ENCODE data around the gene UNC93B1.
"Not testable (repeated sequence)": the region's sequence is repeated elsewhere in the genome, so short reads cannot be mapped to it uniquely, and the experiment has no call there.

Gene UNC93B1

DNA sequence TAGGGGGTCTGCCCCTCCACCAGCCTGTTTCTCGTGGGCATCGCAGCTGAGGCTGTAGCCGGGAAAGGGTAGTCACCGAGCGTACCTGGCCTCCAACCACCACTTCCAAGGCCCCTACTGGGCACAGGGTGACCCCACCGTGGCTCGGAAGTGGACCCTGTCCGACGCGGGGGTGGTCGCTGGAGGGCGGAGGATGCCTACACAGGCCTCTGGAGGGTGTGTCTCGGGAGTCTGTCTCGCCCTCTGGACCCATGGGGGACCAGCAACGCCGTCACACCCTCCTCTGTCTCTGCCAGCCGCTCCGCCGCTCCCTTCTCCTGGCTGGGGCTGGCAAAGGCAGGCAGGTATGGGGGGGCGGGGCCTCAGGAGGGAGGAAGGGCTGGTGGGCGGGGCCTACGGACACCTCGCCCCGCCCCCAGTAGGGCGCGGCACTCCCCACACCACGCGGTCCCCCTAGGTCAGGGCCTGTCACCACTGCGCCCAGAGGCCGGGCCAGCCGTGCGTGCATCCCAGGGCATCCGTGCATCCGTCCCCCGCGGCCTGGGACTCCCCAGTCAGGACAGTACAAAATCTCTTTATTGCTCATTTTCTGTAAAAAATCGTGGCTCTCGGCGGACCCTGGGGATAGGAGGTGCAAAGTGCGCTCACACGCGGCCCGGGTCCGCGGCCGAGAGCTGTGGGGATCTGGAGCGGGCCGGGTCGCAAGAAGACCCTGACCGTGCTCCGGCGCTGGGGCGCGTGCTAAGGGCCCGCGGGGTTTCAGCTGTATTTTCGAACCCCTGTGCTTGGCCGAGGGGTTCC lies 13.2 kb downstream of the UNC93B1 start:
- not testable (repeated sequence) for DNase-seq

DNA sequence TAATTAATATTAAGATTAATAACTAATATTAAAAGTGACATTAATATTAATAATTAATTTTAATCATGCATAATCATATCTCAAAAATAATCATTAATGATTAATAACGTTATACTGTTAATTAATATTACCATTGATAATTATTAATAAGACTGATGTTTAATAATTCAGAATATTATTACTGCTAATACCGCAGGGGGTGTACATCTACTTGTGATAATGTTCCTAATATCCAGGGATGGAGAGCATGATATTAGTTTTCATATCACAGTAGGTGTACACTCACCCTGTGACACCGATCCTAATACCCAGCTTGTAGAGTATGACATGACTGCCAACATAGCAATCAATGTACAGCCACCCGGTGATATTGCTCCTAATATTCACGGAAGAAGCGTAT lies 18.6 kb downstream of the UNC93B1 start:
- DNase-seq: not testable (repeated sequence)

DNA sequence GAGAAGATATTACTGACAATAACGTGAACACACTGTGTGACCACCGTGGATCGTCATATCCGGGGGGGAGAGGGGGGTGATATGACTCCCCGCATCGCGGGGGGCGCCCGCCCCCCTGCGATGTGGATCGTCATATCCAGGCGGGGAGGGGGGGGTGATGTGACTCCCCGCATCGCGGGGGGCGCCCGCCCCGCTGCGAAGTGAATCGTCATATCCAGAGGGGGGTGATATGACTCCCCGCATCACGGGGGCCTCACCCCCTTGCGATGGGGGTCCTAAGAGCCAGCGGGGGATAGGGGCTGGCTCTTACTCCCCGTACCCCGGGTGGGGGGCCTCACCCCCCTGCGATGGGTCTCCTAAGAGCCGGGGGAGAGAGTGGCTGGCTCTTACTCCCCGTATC lies 19.9 kb downstream of the UNC93B1 start:
- no peak for DNase-seq

DNA sequence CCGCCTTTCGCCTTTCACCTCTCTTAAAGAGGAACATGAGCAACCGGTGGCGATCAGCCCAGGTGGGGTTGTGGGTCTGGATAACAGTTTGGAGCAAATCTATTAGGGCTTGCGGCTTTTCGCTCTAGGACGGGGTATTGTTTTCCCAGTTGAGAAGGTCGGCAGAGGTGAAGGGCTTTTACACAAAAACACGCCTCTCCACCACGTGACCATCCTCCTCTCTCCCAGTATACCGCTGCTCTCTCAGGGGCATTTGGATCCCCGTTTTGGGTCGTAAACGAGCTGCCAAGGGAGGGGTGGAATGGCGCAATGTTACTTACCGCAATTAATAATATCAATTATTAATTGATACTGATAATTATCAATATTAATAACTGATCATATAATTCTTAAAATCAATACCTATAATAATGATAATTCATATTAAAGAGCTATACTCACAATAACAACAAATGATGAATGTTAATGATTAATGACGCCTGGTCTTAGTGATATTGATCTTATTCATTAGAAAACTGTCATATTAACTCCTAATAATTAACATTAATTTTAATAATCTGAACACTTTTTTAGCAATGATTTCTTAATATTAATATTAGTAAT lies 21.5 kb downstream of the UNC93B1 start:
- DNase-seq: not testable (repeated sequence)

DNA sequence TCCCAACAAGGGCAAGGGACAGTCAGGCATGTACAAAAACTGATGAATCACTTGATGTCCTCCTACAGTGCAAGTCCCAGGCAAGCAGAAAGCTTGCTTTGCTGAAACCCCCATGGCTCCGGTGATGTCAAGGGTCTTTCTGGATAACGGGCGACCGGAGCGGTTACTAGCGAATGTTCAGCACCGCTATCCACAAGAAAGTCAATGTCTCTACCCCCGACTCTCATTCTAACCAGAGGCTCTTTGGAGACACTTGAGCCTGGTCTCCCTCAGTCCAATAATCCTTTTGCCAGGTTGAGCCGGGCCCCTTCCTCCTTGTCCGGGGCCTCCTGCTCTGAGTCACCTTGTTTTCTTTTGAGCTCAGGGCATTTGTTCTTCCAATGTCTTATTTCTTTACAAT lies 22.7 kb downstream of the UNC93B1 start:
- DNase-seq: not testable (repeated sequence)

DNA sequence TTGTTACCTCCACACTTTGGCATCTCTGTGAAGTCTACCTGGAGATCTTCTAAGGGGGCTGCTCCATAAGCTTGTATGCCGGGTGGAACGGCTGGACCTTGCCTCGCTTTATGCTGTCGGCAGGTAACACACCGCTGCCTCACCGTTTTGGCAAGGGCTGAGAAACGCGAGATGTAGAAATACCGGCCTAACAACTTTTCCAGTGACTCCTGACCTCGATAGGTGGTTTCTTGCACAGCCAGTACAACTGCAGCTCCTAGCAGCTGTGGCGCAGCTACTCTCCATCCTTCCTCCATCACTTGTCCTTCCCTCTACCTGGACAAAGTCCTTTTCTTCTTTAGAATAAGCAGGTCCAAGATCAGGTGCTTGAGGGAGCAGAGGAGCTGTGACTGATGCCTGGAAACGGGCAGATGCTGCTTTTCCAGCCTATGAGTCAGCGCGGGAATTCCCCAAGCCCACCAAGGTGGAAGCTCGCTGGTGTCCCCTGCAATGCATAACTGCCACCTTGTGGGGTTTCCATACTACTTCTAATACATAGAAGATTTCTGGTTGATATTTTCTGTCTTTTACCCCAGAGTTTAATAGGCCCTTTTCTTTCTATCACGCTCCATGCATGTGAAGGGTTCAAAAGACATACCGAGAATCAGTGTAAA lies 25.0 kb downstream of the UNC93B1 start:
- DNase-seq: not testable (repeated sequence)

DNA sequence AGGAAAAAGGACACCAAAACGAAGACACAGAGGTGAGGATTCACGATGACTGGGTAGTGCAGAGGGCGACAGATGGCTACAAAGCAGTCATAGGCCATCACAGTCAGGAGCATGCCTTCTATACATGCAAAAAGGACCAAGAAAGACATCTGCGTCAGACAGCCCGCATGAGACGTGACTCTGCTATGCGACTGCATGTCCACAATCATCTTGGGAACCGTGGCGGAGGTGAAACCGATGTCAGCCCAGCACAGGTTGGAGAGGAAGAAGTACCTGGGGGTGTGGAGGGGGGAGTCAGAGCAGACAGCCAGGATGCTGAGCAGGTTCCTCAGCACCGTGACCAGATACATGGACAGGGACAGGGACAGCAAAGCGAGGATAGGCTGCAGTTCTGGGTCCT lies 29.2 kb downstream of the UNC93B1 start:
- DNase-seq: not testable (repeated sequence)

DNA sequence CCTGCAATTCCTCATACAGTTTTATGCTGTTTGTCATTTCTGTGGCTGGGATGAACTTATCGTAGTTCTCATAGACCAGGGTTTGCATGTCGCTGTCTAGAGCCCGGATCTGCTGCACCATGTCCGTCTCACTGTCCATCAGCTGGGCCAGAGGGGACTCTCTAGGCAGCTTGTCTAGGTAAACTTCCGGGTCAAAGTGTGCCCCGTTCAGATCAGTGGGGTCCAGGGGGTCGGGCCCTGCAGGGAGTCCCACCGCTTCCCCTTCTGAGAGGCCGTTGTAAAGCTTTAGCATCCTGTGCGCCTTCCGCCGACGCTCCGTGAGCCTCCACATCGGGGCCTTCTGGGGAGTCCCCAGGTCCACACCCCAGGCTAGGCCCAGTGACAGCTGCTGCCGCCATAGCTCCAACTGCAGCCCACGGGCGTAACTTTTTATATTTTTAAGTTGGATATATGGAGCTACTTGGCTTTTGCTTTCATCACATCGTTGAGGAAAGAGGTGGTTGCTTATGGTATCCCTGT lies 38.0 kb downstream of the UNC93B1 start:
- not testable (repeated sequence) for DNase-seq

DNA sequence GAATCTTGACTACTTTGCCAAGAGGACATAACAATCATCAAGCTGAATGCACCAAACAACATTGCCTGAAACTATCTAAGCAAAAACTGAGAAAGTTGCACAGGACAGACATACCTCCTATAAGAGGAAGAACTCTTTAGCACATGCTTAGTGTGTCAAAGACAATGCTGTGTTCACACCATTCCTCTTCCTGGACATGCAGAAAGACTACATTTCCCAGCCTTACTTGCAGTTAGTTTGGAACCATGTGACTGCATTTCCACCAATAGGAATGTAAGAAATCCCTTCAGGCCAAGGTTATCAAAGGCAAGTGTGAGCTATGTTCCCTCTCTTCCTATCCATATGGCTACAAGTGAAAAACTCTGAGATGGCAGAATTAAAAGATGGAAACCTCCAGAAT lies 39.2 kb downstream of the UNC93B1 start:
- DNase-seq: not testable (repeated sequence)

DNA sequence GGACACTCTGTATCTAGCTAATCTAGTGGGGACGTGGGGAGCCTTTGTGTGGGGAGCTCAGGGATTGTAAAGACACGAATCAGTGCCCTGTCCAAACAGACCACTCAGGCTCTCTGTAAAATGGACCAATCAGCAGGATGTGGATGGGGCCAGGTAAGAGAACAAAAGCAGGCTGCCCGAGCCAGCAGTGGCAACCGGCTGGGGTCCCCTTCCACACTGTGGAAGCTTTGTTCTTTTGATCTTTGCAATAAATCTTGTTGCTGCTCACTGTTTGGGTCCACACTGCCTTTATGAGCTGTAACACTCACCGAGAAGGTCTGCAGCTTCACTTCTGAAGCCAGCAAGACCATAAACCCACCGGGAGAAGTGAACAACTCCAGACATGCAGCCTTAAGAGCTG lies 40.0 kb downstream of the UNC93B1 start:
- not testable (repeated sequence) for DNase-seq

DNA sequence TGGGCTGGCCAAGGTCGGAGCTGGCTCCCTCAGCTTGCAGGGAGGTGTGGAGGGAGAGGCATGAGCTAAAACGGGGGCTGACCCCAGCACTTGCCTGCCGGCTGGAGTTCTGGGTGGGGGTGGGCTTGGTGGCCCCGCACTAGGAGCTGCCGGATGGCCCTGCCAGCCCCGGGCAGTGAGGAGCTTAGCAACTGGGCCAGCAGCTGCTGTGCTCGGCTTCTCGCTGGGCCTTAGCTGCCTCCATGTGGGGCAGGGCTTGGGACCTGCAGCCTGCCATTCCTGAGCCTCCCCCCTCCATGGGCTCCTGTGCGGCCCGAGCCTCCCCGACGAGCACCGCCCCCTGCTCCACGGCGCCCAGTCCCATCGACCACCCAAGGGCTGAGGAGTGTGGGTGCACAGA lies 40.7 kb downstream of the UNC93B1 start:
- DNase-seq: not testable (repeated sequence)

DNA sequence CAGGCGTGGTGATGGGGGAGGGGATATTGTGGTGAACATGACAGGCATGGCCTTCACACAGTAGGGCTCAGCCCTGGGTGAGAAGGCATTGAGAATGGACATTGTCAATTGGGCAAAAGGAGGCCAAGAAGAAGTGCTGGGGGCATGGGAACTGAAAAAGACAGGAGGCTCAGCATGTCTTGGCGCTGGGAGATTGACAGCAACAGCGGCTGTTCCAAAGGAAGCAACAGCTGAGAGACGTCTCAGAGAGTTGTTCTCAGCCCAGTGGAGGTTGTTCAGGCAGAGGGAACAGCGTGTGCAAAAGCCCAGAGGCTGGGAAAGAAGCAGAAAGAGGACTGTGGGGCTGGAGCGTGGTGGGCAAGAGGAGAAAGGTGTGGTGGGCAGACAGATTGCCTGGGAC lies 47.7 kb downstream of the UNC93B1 start:
- DNase-seq: not testable (repeated sequence)

DNA sequence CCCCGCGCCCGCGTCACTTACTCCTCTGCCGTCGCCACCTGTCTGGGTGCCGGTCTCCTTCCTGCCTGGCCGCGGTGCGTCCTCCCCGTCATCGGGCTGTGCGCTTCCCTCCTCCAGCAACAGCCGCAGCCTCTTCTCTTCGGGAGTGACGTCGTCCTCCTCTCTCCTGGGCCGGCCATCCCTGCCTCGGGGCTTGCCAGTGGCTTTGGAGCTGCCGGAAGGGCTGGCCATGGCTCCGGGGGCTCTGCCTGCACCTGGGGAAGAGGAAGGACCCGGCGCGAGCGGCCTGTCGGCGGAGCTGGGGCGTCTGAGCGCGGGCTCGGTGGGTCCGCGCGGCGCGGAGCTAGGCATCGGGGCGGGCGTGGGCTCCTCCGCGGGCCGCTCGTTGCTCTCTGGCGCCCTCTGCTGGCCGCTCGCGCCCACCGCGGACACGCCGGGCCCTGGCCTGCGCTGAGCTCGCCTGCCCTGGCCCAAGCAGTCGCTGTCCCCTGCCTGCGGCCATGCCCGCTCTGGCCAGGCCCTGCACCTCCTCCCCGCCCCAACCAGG lies 48.4 kb downstream of the UNC93B1 start:
- peak; percentile 59 for DNase-seq

DNA sequence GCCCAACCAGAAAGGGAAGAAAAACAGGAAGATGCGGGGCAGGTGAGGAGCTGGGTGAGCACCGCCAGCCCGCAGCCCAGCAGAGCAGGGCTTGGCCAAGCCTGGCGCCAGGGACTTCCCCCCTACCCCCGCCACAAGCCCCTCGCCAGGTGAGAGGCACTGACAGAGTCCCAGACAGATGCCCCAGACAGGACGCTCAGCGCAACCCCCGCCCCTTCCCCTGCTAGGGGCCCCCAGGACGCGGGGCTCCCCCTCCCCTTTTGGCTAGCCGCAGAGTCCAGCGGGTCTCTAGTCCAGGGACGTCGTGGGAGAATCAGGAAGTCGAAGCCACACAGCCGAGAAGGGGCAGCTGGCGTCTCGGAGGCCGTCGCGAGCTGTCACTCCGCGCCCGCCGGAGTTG lies 48.9 kb downstream of the UNC93B1 start:
- DNase-seq: not testable (repeated sequence)

DNA sequence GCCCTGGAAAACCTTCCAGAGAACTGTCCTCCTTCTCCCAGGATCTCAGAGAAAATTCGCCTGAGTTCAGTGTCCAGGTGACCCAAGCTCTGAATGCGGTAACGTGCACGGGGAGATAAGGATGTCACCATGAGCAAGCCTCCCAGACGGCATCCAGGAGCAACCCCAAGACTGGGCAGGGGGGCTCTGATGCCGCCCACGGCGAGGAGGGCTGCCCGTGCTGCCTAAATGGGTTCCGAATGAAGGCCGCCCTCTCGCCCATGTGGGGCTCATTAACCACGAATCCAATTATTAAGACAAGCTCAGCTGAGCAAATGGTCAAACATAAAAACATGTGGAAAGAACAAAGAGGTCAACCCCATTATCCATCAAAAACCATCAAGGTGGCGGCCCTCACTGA lies 49.6 kb downstream of the UNC93B1 start:
- DNase-seq: not testable (repeated sequence)

DNA sequence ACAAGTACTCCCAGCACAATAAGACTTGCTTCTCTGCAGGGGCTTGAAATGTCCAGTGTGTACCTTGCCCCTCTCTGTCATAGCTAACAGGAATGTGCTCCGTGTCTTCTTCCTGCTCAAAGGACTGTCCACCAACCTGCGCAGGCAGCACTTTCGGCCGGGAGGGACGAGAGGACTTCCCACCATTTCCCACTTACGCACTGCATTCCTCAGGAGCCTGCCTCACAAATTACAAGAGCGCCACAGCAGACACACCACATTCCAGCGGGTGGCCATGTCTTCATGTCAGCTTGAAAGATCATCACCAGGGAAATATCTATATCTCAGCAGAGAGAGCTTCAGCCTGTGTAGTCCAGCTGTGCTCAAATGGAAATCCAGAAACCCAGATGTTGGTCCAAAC lies 53.2 kb downstream of the UNC93B1 start:
- DNase-seq: not testable (repeated sequence)

DNA sequence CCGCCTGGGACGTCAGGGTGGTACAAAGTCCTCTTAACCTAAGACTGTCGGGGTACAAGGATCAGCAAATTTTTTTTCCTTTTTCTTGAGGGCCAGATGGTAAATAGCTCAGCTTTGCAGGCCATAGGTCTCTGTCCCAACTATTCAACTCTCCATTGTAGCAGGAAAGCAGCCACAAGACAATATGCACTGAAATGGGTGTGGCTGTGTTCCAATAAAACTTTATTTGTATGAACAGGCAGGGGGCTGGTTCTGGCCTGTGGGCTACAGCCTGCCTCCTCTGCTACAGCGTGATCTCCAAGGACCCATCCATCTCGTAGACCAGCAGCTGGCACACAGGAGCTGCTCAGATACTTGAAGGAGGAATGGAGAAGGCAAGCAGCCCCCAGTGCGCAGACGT lies 56.1 kb downstream of the UNC93B1 start:
- DNase-seq: not testable (repeated sequence)

DNA sequence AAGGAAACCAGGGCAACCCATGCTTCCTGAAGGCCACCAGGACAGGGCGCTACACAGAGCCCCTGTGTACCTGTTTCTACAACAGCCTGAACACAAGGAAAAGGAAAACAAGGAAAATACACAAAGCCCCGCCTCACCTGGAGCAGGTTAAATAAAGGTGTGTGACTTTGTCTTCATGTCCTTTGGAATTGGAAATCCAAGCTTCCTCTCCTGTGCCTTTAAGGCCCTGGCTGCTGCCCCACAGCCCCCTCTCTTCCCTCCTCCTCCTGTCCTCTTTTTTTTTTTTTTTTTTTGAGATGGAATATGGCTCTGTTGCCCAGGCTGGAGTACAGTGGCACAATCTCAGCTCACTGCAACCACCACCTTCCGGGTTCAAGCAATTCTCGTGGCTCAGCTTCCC lies 57.5 kb downstream of the UNC93B1 start:
- DNase-seq: not testable (repeated sequence)

DNA sequence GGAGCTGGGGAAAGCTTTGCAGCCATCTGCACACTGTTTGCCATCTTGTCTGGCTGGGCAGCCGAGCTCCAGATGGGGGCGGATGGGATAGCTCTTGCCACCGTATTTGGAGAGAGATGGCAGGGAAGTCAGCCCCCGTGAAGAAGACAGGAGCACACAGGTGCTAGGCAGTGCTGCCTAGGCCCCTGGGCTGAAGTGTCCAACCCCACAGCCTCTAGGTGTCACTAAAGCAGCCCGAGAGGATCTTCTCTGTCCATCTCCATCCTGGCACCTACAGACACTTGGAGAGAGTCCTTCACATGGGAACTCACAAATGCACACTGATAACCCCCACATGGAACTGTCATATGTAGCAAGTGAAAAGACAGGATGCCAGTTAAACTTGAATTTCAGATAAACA lies 60.5 kb downstream of the UNC93B1 start:
- not testable (repeated sequence) for DNase-seq

Measured in effector CD8-positive, alpha-beta T cell (primary cell).